HEK293 (cell line): ENCODE measurements around the gene TRPM5.

Experiments
- CTCF ChIA-PET: fragments of 350-600 bp; formaldehyde crosslinking; extraction: SDS; loops from one replicate; lab custom pipeline; 2021; ENCODE audit warnings: antibody characterized with exemption; lab: Yijun Ruan, JAX
- POLR2A ChIA-PET: fragments of 300-600 bp; formaldehyde crosslinking; extraction: SDS; loops from one replicate; lab custom pipeline; 2020; ENCODE audit warnings: antibody characterized with exemption, inconsistent platforms; lab: Yijun Ruan, JAX
- H3K27ac ChIP-seq: fragments of 200-500 bp; sonication (Bioruptor generic); 2 replicates; pipeline ENCODE4 v1.5.1; 2014; ENCODE audit warnings: low read depth, low read length, control low read depth, inconsistent platforms; ENCODE audit errors: extremely low read depth
- H3K36me3 ChIP-seq, 2 experiments: fragments of 200-500 bp in 1 of 2; sonication (Bioruptor generic) in 1 of 2; 1 replicate in 1 of 2; 2 replicates in 1 of 2; pipeline ENCODE4 v1.5.1; 2014 to 2017; ENCODE audit warnings: inconsistent platforms in 2 of 2, low read length in 2 of 2; ENCODE audit not compliant: control insufficient read depth in 2 of 2, insufficient read depth in 1 of 2
- H3K4me1 ChIP-seq: fragments of 200-500 bp; sonication (Bioruptor generic); 2 replicates; pipeline ENCODE4 v1.5.1; 2014; ENCODE audit warnings: mild to moderate bottlenecking, low read length, inconsistent platforms; ENCODE audit not compliant: control insufficient read depth, insufficient read depth
- H3K4me3 ChIP-seq: 2 replicates; pipeline ENCODE4 v1.5.1; 2011; ENCODE audit warnings: low read depth, mild to moderate bottlenecking, control low read depth, low read length, moderate library complexity
- H3K9me3 ChIP-seq: fragments of 200-500 bp; sonication (Bioruptor generic); 2 replicates; pipeline ENCODE4 v1.5.1; 2014; ENCODE audit warnings: low read depth, low read length, inconsistent platforms; ENCODE audit not compliant: control insufficient read depth, insufficient read depth
- ELK4 ChIP-seq: IDR thresholded peaks from 2 replicates; pipeline ENCODE4 v1.6.1; 2011; ENCODE audit warnings: mild to moderate bottlenecking, low read depth, low read length, borderline replicate concordance
- FEZF1 ChIP-seq: fragments of 450-650 bp; formaldehyde crosslinking; IDR thresholded peaks from 2 replicates; pipeline ENCODE4 v1.5.1; 2016; ENCODE audit warnings: missing biosample characterization, missing genetic modification characterization
- GLIS2 ChIP-seq: fragments of 450-650 bp; formaldehyde crosslinking; IDR thresholded peaks from 2 replicates; pipeline ENCODE4 v1.5.1; 2016; ENCODE audit warnings: missing biosample characterization, missing genetic modification characterization
- HOXA7 ChIP-seq: sonication (generic); formaldehyde crosslinking; IDR thresholded peaks from 2 replicates; pipeline ENCODE4 v1.8.1; 2022; ENCODE audit warnings: missing genetic modification reagents, borderline replicate concordance
- HOXD13 ChIP-seq: sonication (generic); formaldehyde crosslinking; IDR thresholded peaks from 2 replicates; pipeline ENCODE4 v1.8.0; 2022; ENCODE audit warnings: missing genetic modification reagents, borderline replicate concordance
- MEIS1 ChIP-seq: sonication (generic); formaldehyde crosslinking; IDR thresholded peaks from 2 replicates; pipeline ENCODE4 v1.8.1; 2022; ENCODE audit warnings: missing genetic modification reagents, mild to moderate bottlenecking, borderline replicate concordance
- OSR2 ChIP-seq: fragments of 450-650 bp; formaldehyde crosslinking; IDR thresholded peaks from 2 replicates; pipeline ENCODE4 v1.5.1; 2016; ENCODE audit warnings: missing biosample characterization, missing genetic modification characterization
- PBX3 ChIP-seq: sonication (generic); formaldehyde crosslinking; IDR thresholded peaks from 2 replicates; pipeline ENCODE4 v1.8.1; 2022; ENCODE audit warnings: mild to moderate bottlenecking, moderate library complexity, missing genetic modification reagents
- REST ChIP-seq: fragments of 450-650 bp; formaldehyde crosslinking; IDR thresholded peaks from 2 replicates; pipeline ENCODE4 v1.5.1; 2016; ENCODE audit warnings: missing biosample characterization, missing genetic modification characterization
- SCRT2 ChIP-seq: fragments of 450-650 bp; formaldehyde crosslinking; IDR thresholded peaks from 2 replicates; pipeline ENCODE4 v1.5.1; 2016; ENCODE audit warnings: missing biosample characterization, missing genetic modification characterization
- ZBTB17 ChIP-seq: fragments of 450-650 bp; formaldehyde crosslinking; IDR thresholded peaks from 2 replicates; pipeline ENCODE4 v1.5.1; 2016; ENCODE audit warnings: missing biosample characterization, missing genetic modification characterization
- ZBTB8A ChIP-seq: fragments of 450-650 bp; formaldehyde crosslinking; IDR thresholded peaks from 2 replicates; pipeline ENCODE4 v1.5.1; 2016; ENCODE audit warnings: missing biosample characterization, missing genetic modification characterization
- ZFP41 ChIP-seq: fragments of 450-650 bp; formaldehyde crosslinking; IDR thresholded peaks from 2 replicates; pipeline ENCODE4 v1.5.1; 2016; ENCODE audit warnings: missing biosample characterization, missing genetic modification characterization, borderline replicate concordance
- ZNF132 ChIP-seq: fragments of 450-650 bp; formaldehyde crosslinking; IDR thresholded peaks from 2 replicates; pipeline ENCODE4 v1.5.1; 2017; ENCODE audit warnings: missing biosample characterization, missing genetic modification characterization, borderline replicate concordance
- ZNF146 ChIP-seq: fragments of 450-650 bp; formaldehyde crosslinking; IDR thresholded peaks from 2 replicates; pipeline ENCODE4 v1.5.1; 2016; ENCODE audit warnings: missing biosample characterization, missing genetic modification characterization
- ZNF266 ChIP-seq: fragments of 450-650 bp; formaldehyde crosslinking; IDR thresholded peaks from 2 replicates; pipeline ENCODE4 v1.5.1; 2016; ENCODE audit warnings: missing biosample characterization, missing genetic modification characterization, low read depth
- ZNF280D ChIP-seq: fragments of 450-650 bp; formaldehyde crosslinking; IDR thresholded peaks from 2 replicates; pipeline ENCODE4 v1.5.1; 2016; ENCODE audit warnings: missing biosample characterization, missing genetic modification characterization
- ZNF292 ChIP-seq: fragments of 450-650 bp; formaldehyde crosslinking; IDR thresholded peaks from 2 replicates; pipeline ENCODE4 v1.5.1; 2016; ENCODE audit warnings: low read depth, missing biosample characterization, missing genetic modification characterization, borderline replicate concordance
- ZNF324 ChIP-seq: fragments of 450-650 bp; formaldehyde crosslinking; IDR thresholded peaks from 2 replicates; pipeline ENCODE4 v1.5.1; 2016; ENCODE audit warnings: missing biosample characterization, missing genetic modification characterization
- ZNF449 ChIP-seq: fragments of 450-650 bp; formaldehyde crosslinking; IDR thresholded peaks from 2 replicates; pipeline ENCODE4 v1.5.1; 2017; ENCODE audit warnings: missing biosample characterization, mild to moderate bottlenecking, missing genetic modification characterization, moderate library complexity
- ZNF513 ChIP-seq: fragments of 450-650 bp; IDR thresholded peaks from 2 replicates; pipeline ENCODE4 v1.5.1; 2018; ENCODE audit warnings: missing biosample characterization, missing genetic modification characterization
- ZNF660 ChIP-seq: fragments of 450-650 bp; IDR thresholded peaks from 2 replicates; pipeline ENCODE4 v1.5.1; 2018; ENCODE audit warnings: missing biosample characterization, mild to moderate bottlenecking, missing genetic modification characterization
- ZNF785 ChIP-seq: fragments of 450-650 bp; formaldehyde crosslinking; IDR thresholded peaks from 2 replicates; pipeline ENCODE4 v1.5.1; 2016; ENCODE audit warnings: missing biosample characterization, missing genetic modification characterization

TRPM5 gene

GRCh38 chr11:2402106-2402505 is 42.2 kb downstream of the TRPM5 start:
- TF ChIP-seq REST (no peak), MEIS1 (CRISPR knock-in tag) (no peak), ZNF266 (no peak), ZNF513 (tag by site-specific recombination) (no peak), FEZF1 (tag by site-specific recombination) (no peak), OSR2 (tag by site-specific recombination) (no peak), ZNF280D (tag by site-specific recombination) (no peak), ZNF324 (tag by site-specific recombination) (no peak)
- no peak overlapping the region for H3K27ac ChIP-seq
- POLR2A ChIA-PET = interaction anchor here (3.3 kb wide), 1 partner anchor 25 kb away, joined by 64 read pairs; the partner anchor contains the start of gene CD81
- CTCF ChIA-PET = interaction anchor here (0.6 to 4.2 kb wide), 6 partner anchors 18 to 1569 kb away, joined by 3 to 29 read pairs (median 4); partner anchors contain the start of gene CD151
- peak overlapping the region; percentile 99; the same call in 1 of the 2 replicates for H3K4me3 ChIP-seq
- peaks cover 0 to 40% of the 10 kb centered on the region in 2 experiments; a peak in 1 of 3 replicates for H3K36me3 ChIP-seq
- H3K4me1 ChIP-seq = no peaks in the 10 kb centered on the region
- no peaks in the 10 kb centered on the region for H3K9me3 ChIP-seq

- Histone ChIP-seq H3K27ac (no peak overlapping the region), H3K9me3 (no peaks in the 10 kb centered on the region), H3K4me3 (peak overlapping the region; percentile 99), H3K4me1 (no peaks in the 10 kb centered on the region), H3K36me3 (peaks cover 0 to 46% of the 10 kb centered on the region in 2 experiments; a peak in 1 of 3 replicates)
- ChIA-PET POLR2A (interaction anchor here (0.8 to 3.3 kb wide), 3 partner anchors 24 to 298 kb away, joined by 3 to 64 read pairs (median 4); partner anchors contain the start of genes CD81 and KCNQ1OT1), CTCF (interaction anchor here (0.6 to 4.2 kb wide), 7 partner anchors 19 to 1569 kb away, joined by 3 to 29 read pairs (median 4); partner anchors contain the start of gene CD151)
- no peak for TF ChIP-seq ZNF660 (tag by site-specific recombination)
- TF ChIP-seq GLIS2 (tag by site-specific recombination) = no peak
- no peak for TF ChIP-seq SCRT2 (tag by site-specific recombination)
- no peak for TF ChIP-seq ZNF292 (tag by site-specific recombination)
- TF ChIP-seq ZNF146 = no peak
- TF ChIP-seq ELK4 = no peak
- TF ChIP-seq ZFP41 (tag by site-specific recombination) = no peak
- TF ChIP-seq ZNF785 = no peak
- TF ChIP-seq ZBTB17 (tag by site-specific recombination) = no peak
- TF ChIP-seq HOXA7 = no peak
- no peak for TF ChIP-seq ZBTB8A (tag by site-specific recombination)
- no peak for TF ChIP-seq PBX3 (CRISPR knock-in tag)
- no peak for TF ChIP-seq ZNF132 (tag by site-specific recombination)
- no peak for TF ChIP-seq HOXD13 (CRISPR knock-in tag)
- TF ChIP-seq ZNF449 (tag by site-specific recombination) = no peak
Measured at GRCh38 chr11:2401436-2401984, 42.8 kb downstream of the TRPM5 start.
